ENCODE data around the gene GTF3C1. TPM values are rescaled to one million over a fixed set of nuclear protein-coding genes. Genes with fewer than 3 reads are reported as not detected.
"Not testable (repeated sequence)": the region's sequence is repeated elsewhere in the genome, so short reads cannot be mapped to it uniquely, and the experiment has no call there.

GTF3C1 gene
- total and polyA plus RNA-seq, 3 experiments from 2014 or later, result 58.6 to 62.7 (median 60.4) TPM

DNA sequence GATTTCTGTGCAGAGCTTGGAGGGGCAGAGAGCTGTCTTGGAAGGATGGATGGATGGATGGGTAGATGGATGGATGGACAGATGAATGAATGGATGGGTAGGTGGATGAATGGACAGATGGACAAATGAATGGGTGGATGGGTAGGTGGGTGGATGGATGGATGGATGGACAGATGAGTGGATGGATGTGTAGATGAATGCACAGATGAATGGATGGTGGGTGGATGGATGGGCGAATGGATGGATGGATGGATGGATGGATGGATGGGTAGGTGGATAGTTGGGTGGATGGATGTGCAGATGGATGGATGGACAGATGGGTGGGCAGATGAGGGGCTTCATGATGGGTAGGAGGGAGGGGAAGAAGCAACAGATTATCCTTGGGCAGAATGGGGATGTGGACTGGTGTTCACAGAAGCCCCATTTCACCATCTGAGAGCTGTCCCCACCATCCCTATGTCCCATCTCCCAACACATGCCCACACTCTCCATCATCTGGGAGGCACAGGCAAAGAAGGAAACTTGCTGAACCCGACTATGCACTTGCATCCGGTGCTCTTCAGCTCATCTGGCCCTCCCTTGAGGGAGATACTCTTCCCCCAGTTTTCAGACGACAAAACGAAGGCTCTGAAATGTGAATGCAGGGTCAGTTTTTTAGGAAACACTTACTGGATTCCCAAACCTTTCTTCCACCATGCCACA, 90.6 kb downstream of the GTF3C1 start:
- Mint-ChIP-seq H3K36me3 (peaks cover 6 to 35% (median 6%) of the 10 kb centered on the region in 3 donors), H3K27ac (peak overlapping the region in 7 of 8 donors; percentile 62 to 91 (median 85)), H3K9me3 (no peaks in the 10 kb centered on the region), H3K27me3 (peaks cover 0 to 6% of the 10 kb centered on the region in 2 donors), H3K4me3 (peak overlapping the region in 3 of 7 donors; percentile 4 to 53 (median 38)), H3K4me1 (peaks cover 55 to 90% (median 59%) of the 10 kb centered on the region in 3 donors)
- Histone ChIP-seq H3K4me1 (ENCODE audit: insufficient read depth, low read length) (peaks cover 73% of the 10 kb centered on the region), H3K27ac (ENCODE audit: low read depth, low read length) (no peak overlapping the region), H3K27me3 (ENCODE audit: insufficient read depth, low read length, poor library complexity, severe bottlenecking) (no peaks in the 10 kb centered on the region), H3K9me3 (ENCODE audit: low read length) (no peaks in the 10 kb centered on the region), H3K36me3 (ENCODE audit: insufficient read depth, low read length) (peaks cover 5% of the 10 kb centered on the region), H3K4me3 (ENCODE audit: low read length) (no peak overlapping the region)
- POLR2A ChIA-PET, result interaction anchor here (1.0 to 1.4 kb wide), 2 partner anchors 8 to 224 kb away, joined by 3 to 7 read pairs; no protein-coding TSS in a partner anchor
- CTCF ChIA-PET, result interaction anchor here (0.9 to 1.8 kb wide), 9 partner anchors 8 to 280 kb away, joined by 3 to 9 read pairs (median 3); partner anchors contain the start of gene KDM8
- DNase-seq, result no peak

DNA sequence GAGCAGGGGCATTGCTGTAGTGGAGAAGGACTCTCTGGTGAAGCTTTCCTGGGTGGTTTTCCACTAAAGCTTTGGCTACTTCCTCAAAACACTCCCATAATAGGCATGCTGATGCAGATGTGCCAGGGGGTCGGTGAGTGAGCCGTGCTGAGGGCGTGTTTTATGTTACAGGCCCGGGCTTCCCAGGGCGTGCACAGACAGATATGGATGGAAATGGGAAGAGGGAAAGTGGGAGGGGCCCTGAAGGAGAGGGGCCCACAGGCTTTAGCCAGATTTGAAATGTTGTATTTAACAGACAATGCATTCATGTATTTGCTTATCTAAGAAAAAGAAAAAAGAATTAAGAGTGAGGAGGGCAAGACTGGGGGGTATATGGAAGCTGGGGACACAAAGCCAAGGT, 91.5 kb downstream of the GTF3C1 start:
- POLR2A ChIA-PET, result no interaction called here
- Histone ChIP-seq H3K36me3 (ENCODE audit: insufficient read depth, low read length) (peaks cover 5% of the 10 kb centered on the region), H3K4me1 (ENCODE audit: insufficient read depth, low read length) (peaks cover 64% of the 10 kb centered on the region), H3K9me3 (ENCODE audit: low read length) (no peaks in the 10 kb centered on the region), H3K27me3 (ENCODE audit: insufficient read depth, low read length, poor library complexity, severe bottlenecking) (no peaks in the 10 kb centered on the region), H3K4me3 (ENCODE audit: low read length) (no peak overlapping the region), H3K27ac (ENCODE audit: low read depth, low read length) (no peak overlapping the region)
- Mint-ChIP-seq H3K4me1 (peaks cover 49 to 85% (median 53%) of the 10 kb centered on the region in 3 donors), H3K9me3 (no peaks in the 10 kb centered on the region), H3K27ac (peak overlapping the region in 7 of 8 donors; percentile 17 to 89 (median 74)), H3K27me3 (peaks cover 0 to 2% of the 10 kb centered on the region in 2 donors), H3K36me3 (peaks cover 6 to 28% (median 6%) of the 10 kb centered on the region in 3 donors), H3K4me3 (peak overlapping the region in 1 of 7 donors; percentile 38)
- DNase-seq, result no peak
- CTCF ChIA-PET, result interaction anchor here (0.9 to 1.8 kb wide), 6 partner anchors 9 to 306 kb away, joined by 3 to 5 read pairs (median 3); partner anchors contain the start of gene KDM8

DNA sequence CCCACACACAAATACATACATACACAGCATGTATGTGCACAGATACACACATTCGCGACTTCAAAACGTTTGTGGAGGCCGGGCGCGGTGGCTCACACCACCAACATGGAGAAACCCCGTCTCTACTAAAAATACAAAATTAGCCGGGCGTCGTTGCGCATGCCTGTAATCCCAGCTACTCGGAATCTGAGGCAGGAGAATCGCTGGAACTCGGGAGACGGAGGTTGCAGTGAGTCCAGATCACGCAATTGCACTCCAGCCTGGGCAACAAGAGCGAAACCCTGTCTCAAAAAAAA, 92.2 kb downstream of the GTF3C1 start:
- H3K4me3 ChIP-seq (ENCODE audit: low read length); H3K27me3 Mint-ChIP-seq; H3K9me3 Mint-ChIP-seq; H3K27me3 ChIP-seq (ENCODE audit: insufficient read depth, low read length, poor library complexity, severe bottlenecking); POLR2A ChIA-PET; DNase-seq; H3K9me3 ChIP-seq (ENCODE audit: low read length); H3K36me3 ChIP-seq (ENCODE audit: insufficient read depth, low read length); H3K27ac ChIP-seq (ENCODE audit: low read depth, low read length); H3K4me3 Mint-ChIP-seq: not testable (repeated sequence)
- Mint-ChIP-seq H3K4me1 (peaks cover 50 to 85% (median 52%) of the 10 kb centered on the region in 3 donors), H3K36me3 (peaks cover 6 to 28% (median 6%) of the 10 kb centered on the region in 3 donors), H3K27ac (peak overlapping the region in 6 of 8 donors; percentile 87 to 99 (median 93))
- peaks cover 61% of the 10 kb centered on the region for H3K4me1 ChIP-seq (ENCODE audit: insufficient read depth, low read length)
- CTCF ChIA-PET, result interaction anchor here (1.1 to 1.2 kb wide), 2 partner anchors 227 to 306 kb away, joined by 3 read pairs; no protein-coding TSS in a partner anchor

DNA sequence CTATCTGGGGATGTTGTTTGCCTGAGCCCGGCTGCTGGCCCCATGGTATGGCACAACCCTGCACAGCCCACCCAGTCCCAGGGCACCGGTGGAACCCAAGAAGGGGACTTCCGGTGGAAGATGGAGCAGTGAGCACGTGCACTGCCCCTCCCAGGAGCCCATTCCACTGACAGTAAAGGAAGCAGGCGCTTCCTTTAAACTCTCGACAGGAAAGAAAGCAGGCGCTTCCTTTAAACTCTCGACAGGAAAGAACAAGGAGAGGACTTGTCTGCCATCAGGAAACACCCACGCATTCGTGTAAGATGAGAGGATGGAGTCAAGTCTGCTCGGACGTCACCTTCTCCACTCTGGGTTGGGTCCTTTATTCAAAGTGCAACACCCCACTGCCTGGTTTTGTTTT, 94.0 kb downstream of the GTF3C1 start:
- no peak overlapping the region for H3K27ac ChIP-seq (ENCODE audit: low read depth, low read length)
- H3K36me3 ChIP-seq (ENCODE audit: insufficient read depth, low read length), result peaks cover under 1% of the 10 kb centered on the region
- Mint-ChIP-seq H3K27ac (peak overlapping the region in 6 of 8 donors; percentile 77 to 99 (median 92)), H3K27me3 (peaks cover 0 to 2% of the 10 kb centered on the region in 2 donors), H3K9me3 (no peaks in the 10 kb centered on the region), H3K36me3 (peaks cover 6 to 14% (median 6%) of the 10 kb centered on the region in 3 donors), H3K4me3 (peak overlapping the region in 2 of 7 donors; percentile 6 to 48), H3K4me1 (peaks cover 60 to 85% (median 68%) of the 10 kb centered on the region in 3 donors)
- CTCF ChIA-PET, result interaction anchor here (0.7 to 4.8 kb wide), 6 partner anchors 8 to 304 kb away, joined by 3 to 19 read pairs (median 8); no protein-coding TSS in a partner anchor
- POLR2A ChIA-PET, result interaction anchor here (0.6 kb wide), 1 partner anchor 10 kb away, joined by 3 read pairs; no protein-coding TSS in a partner anchor
- H3K27me3 ChIP-seq (ENCODE audit: insufficient read depth, low read length, poor library complexity, severe bottlenecking), result no peaks in the 10 kb centered on the region
- no peak overlapping the region for H3K4me3 ChIP-seq (ENCODE audit: low read length)
- peak in 1 of 5 donors; percentile 31 for DNase-seq
- H3K9me3 ChIP-seq (ENCODE audit: low read length), result no peaks in the 10 kb centered on the region
- peaks cover 56% of the 10 kb centered on the region for H3K4me1 ChIP-seq (ENCODE audit: insufficient read depth, low read length)

DNA sequence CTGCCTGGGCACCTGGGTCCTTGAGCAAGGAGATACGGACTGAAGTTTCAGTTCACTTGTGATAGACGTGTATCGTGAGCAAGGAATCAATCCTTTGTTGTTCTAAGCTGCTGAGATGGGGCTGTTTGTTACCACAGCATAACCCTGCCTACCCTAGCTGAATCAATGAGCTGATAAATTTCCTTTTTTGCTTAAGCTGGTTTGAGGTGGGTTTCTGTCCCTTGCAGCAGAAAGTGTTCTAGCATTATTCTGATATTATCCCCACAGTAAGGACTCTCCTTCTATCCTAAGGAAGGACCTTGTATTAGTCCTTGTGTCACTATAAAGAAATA, 96.3 kb downstream of the GTF3C1 start:
- peaks cover 70 to 85% (median 77%) of the 10 kb centered on the region in 3 donors for H3K4me1 Mint-ChIP-seq
- H3K27ac ChIP-seq (ENCODE audit: low read depth, low read length), result no peak overlapping the region

DNA sequence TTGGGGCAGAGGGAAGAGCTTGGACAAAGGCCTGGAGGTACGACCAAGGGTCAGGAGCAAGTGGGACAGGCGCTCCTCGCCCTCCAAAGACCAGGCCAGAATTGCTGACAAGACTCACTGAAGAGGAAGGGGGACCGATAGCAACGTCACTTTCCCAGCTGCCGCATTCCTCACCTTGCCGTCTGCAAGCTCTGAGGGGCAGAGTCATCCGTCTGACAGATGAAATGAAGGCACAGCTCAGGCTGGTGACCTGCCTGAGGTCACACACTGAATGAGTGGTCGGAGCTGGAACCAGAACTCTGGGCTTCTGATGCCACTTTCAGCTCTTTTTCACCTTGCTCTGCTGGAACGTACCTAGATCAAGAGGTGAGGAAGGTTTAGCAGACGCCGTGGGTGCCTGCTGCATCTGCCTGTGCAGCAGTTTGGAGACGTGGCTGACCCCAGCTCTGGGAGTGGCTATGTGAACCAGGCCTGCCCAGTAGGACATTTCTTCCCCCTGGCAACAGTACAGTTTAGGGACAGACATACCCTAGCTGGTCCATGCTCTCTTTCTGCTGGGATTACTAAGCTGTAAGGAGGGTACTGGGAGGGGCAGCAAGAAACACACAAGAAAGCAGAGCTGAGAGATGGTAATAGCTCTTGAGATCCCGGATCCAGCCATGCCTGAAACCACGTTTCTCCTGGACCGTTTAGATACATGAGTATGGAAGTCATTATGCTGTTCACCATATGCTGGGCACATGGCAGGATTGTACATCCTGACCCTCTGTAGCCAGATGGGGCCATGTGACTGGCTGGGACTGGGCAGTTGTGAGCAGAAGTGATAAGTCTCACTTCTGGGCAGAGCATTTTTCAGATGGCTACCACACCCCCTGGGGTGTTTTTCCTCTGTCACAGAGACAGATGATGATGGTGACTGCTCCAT, 96.9 kb downstream of the GTF3C1 start:
- Histone ChIP-seq H3K4me3 (ENCODE audit: low read length) (no peak overlapping the region), H3K27ac (ENCODE audit: low read depth, low read length) (no peak overlapping the region), H3K36me3 (ENCODE audit: insufficient read depth, low read length) (peaks cover 4% of the 10 kb centered on the region), H3K9me3 (ENCODE audit: low read length) (no peaks in the 10 kb centered on the region), H3K4me1 (ENCODE audit: insufficient read depth, low read length) (peaks cover 73% of the 10 kb centered on the region), H3K27me3 (ENCODE audit: insufficient read depth, low read length, poor library complexity, severe bottlenecking) (no peaks in the 10 kb centered on the region)
- H3K4me3 Mint-ChIP-seq, result peak overlapping the region in 2 of 7 donors; percentile 9 to 15
- DNase-seq, result no peak
- H3K36me3 Mint-ChIP-seq, result peaks cover 3 to 19% (median 10%) of the 10 kb centered on the region in 3 donors
- H3K27me3 Mint-ChIP-seq, result peaks cover 0 to 8% of the 10 kb centered on the region in 2 donors
- peak overlapping the region in 7 of 8 donors; percentile 88 to 100 (median 99) for H3K27ac Mint-ChIP-seq
- H3K9me3 Mint-ChIP-seq, result no peaks in the 10 kb centered on the region
- H3K4me1 Mint-ChIP-seq, result peaks cover 77 to 89% (median 83%) of the 10 kb centered on the region in 3 donors
- POLR2A ChIA-PET, result interaction anchor here (1.3 to 1.4 kb wide), 2 partner anchors 51 to 84 kb away, joined by 4 to 8 read pairs; partner anchors contain the start of gene IL21R
- CTCF ChIA-PET, result interaction anchor here (0.9 to 5.4 kb wide), 12 partner anchors 14 to 309 kb away, joined by 3 to 32 read pairs (median 4); partner anchors contain the start of gene IL21R

More for the DNA sequence above, 96.3 kb downstream of the GTF3C1 start:
- Mint-ChIP-seq H3K36me3 (peaks cover 0 to 13% (median 9%) of the 10 kb centered on the region in 3 donors), H3K4me3 (peak overlapping the region in 2 of 7 donors; percentile 9 to 15), H3K27ac (peak overlapping the region; percentile 29 to 100 (median 96)), H3K27me3 (peaks cover 0 to 8% of the 10 kb centered on the region in 2 donors), H3K9me3 (no peaks in the 10 kb centered on the region)
- H3K4me3 ChIP-seq (ENCODE audit: low read length), result no peak overlapping the region
- DNase-seq, result no peak
- H3K4me1 ChIP-seq (ENCODE audit: insufficient read depth, low read length), result peaks cover 67% of the 10 kb centered on the region
- no peaks in the 10 kb centered on the region for H3K27me3 ChIP-seq (ENCODE audit: insufficient read depth, low read length, poor library complexity, severe bottlenecking)
- no peaks in the 10 kb centered on the region for H3K9me3 ChIP-seq (ENCODE audit: low read length)
- ChIA-PET CTCF (interaction anchor here (1.0 to 5.4 kb wide), 7 partner anchors 14 to 301 kb away, joined by 3 to 29 read pairs (median 6); no protein-coding TSS in a partner anchor), POLR2A (interaction anchor here (1.4 kb wide), 1 partner anchor 85 kb away, joined by 8 read pairs; no protein-coding TSS in a partner anchor)
- peaks cover 4% of the 10 kb centered on the region for H3K36me3 ChIP-seq (ENCODE audit: insufficient read depth, low read length)

DNA sequence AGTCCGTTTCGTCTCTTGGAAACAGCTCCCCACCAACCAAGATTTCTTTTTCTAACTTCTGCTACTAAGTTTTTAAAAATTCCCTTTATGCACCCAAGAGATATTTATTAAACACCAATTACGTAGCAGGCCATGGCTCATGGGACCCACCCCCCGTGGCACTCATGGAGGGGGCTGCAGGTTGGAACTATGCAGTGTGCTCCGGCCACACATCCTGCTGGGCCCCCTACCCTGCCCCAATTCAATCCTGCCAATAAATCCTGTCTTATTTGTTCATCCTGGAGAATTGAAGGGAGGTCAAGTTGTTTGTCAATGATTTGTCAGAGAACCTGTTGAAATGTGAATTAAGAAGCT, 99.5 kb downstream of the GTF3C1 start:
- Histone ChIP-seq H3K4me1 (ENCODE audit: insufficient read depth, low read length) (peaks cover 77% of the 10 kb centered on the region), H3K27ac (ENCODE audit: low read depth, low read length) (peak overlapping the region; percentile 74), H3K27me3 (ENCODE audit: insufficient read depth, low read length, poor library complexity, severe bottlenecking) (no peaks in the 10 kb centered on the region), H3K4me3 (ENCODE audit: low read length) (peak overlapping the region; percentile 26), H3K36me3 (ENCODE audit: insufficient read depth, low read length) (peaks cover 22% of the 10 kb centered on the region), H3K9me3 (ENCODE audit: low read length) (no peaks in the 10 kb centered on the region)
- peaks cover 0 to 10% of the 10 kb centered on the region in 2 donors for H3K27me3 Mint-ChIP-seq
- H3K4me3 Mint-ChIP-seq, result peak overlapping the region; percentile 61 to 93 (median 88)
- CTCF ChIA-PET, result interaction anchor here (0.8 to 5.4 kb wide), 12 partner anchors 12 to 294 kb away, joined by 3 to 32 read pairs (median 5); no protein-coding TSS in a partner anchor
- peaks cover 81 to 91% (median 86%) of the 10 kb centered on the region in 3 donors for H3K4me1 Mint-ChIP-seq
- DNase-seq, result no peak
- H3K27ac Mint-ChIP-seq, result peak overlapping the region; percentile 97 to 100 (median 100)
- H3K9me3 Mint-ChIP-seq, result peaks cover 0 to 3% (median 0%) of the 10 kb centered on the region in 5 donors
- H3K36me3 Mint-ChIP-seq, result peaks cover 14 to 45% (median 20%) of the 10 kb centered on the region in 3 donors
- POLR2A ChIA-PET, result interaction anchor here (0.8 to 6.0 kb wide), 11 partner anchors 10 to 250 kb away, joined by 3 to 33 read pairs (median 6); partner anchors contain the start of gene KDM8
